K562 (cell line): Measurements from ENCODE around the gene NUMB. TPM values are rescaled to one million over a fixed set of nuclear protein-coding genes. Genes with fewer than 3 reads are reported as not detected.

ENCODE experiments used
- ATF6 ChIP-seq: sonication (generic); formaldehyde crosslinking; IDR thresholded peaks from 2 replicates; pipeline ENCODE4 v1.4.0; 2020; ENCODE audit warnings: mild to moderate bottlenecking, missing genetic modification reagents
- CEBPB ChIP-seq: fragments of 450-650 bp; IDR thresholded peaks from 2 replicates; pipeline ENCODE4 v1.6.1; 2016; ENCODE audit warnings: missing genetic modification characterization, missing compliant biosample characterization
- ETV5 ChIP-seq: sonication (generic); formaldehyde crosslinking; IDR thresholded peaks from 2 replicates; pipeline ENCODE4 v1.4.0; 2020; ENCODE audit warnings: low read depth, mild to moderate bottlenecking, missing genetic modification reagents
- FOXK1 ChIP-seq: sonication (generic); formaldehyde crosslinking; IDR thresholded peaks from 2 replicates; pipeline ENCODE4 v1.8.0; 2022; ENCODE audit warnings: missing genetic modification reagents, mild to moderate bottlenecking, borderline replicate concordance
- HDAC2 ChIP-seq: fragments of 450-650 bp; IDR thresholded peaks from 2 replicates; pipeline ENCODE4 v1.6.1; 2016; ENCODE audit warnings: mild to moderate bottlenecking
- MAFK ChIP-seq: IDR thresholded peaks from 2 replicates; pipeline ENCODE4 v1.6.1; 2011; ENCODE audit warnings: low read length, improper control_type of control experiment
- PBX2 ChIP-seq, 2 experiments: IDR thresholded peaks in 1 of 2; conservative IDR thresholded peaks in 1 of 2; 2 replicates each; pipeline ENCODE4 v1.6.1; 2016; ENCODE audit warnings: low read depth in 2 of 2, mild to moderate bottlenecking in 1 of 2, missing compliant biosample characterization in 1 of 2, missing genetic modification characterization in 1 of 2, moderate library complexity in 1 of 2
- PKNOX1 ChIP-seq: fragments of 450-650 bp; IDR thresholded peaks from 2 replicates; pipeline ENCODE4 v1.6.1; 2016
- PRDM10 ChIP-seq: fragments of 450-650 bp; IDR thresholded peaks from 2 replicates; pipeline ENCODE4 v1.6.1; 2018; ENCODE audit not compliant: partially characterized antibody
- RBM39 ChIP-seq: fragments of 200-400 bp; formaldehyde crosslinking; optimal IDR thresholded peaks from 2 replicates; pipeline ENCODE3; 2018; ENCODE audit warnings: low read depth, low read length
- TAF7 ChIP-seq: fragments of 450-650 bp; IDR thresholded peaks from 2 replicates; pipeline ENCODE4 v1.6.1; 2016; ENCODE audit warnings: missing genetic modification characterization, missing compliant biosample characterization
- ZBTB1 ChIP-seq: sonication (generic); formaldehyde crosslinking; IDR thresholded peaks from 2 replicates; pipeline ENCODE4 v1.8.1; 2023; ENCODE audit warnings: missing genetic modification reagents, low read depth, mild to moderate bottlenecking, borderline replicate concordance
- ZNF212 ChIP-seq: fragments of 450-650 bp; formaldehyde crosslinking; IDR thresholded peaks from 2 replicates; pipeline ENCODE4 v1.4.0; 2020; ENCODE audit warnings: mild to moderate bottlenecking
- ZNF316 ChIP-seq: fragments of 450-650 bp; IDR thresholded peaks from 2 replicates; pipeline ENCODE4 v1.6.1; 2016
- polyA plus RNA-seq, 8 experiments: library from polyadenylated mRNA; depleted of rRNA in 4 of 8; stranded (reverse) in 5 of 8; unstranded in 3 of 8; fragments of >200 nt; fragmentation: Nextera tagmentation in 2 of 8; fragmentation: Illumina TruSeq in 1 of 8; extraction: Ambion mirVana in 2 of 8; extraction: Trizol in 1 of 8; gene quantifications; 2 replicates each; pipeline versions ENCODE4 v1.2.1 to v1.2.3, GENCODE V29; 2011 to 2014; ENCODE audit warnings: inconsistent platforms in 1 of 8, missing spikeins in 1 of 8
- total RNA-seq, 7 experiments: library from RNA; depleted of rRNA in 6 of 7; stranded (reverse); fragments of >200 nt in 6 of 7; fragmentation: Illumina TruSeq in 2 of 7; extraction: Trizol in 2 of 7; gene quantifications; 2 replicates each; pipeline versions ENCODE4 v1.2.1 to v1.2.3, GENCODE V29; 2011 to 2021; ENCODE audit warnings: low replicate concordance in 1 of 7
- TF ChIP-seq, protein P1 (sequence below): fragments of 200-800 bp; sonication (Bioruptor generic); IDR thresholded peaks from 2 replicates; pipeline ENCODE4 v1.6.1; 2017; ENCODE audit warnings: missing genetic modification characterization, missing compliant biosample characterization

NUMB gene
- total and polyA plus RNA-seq, 9 of the 15 experiments (the other 6 are each of a cell fraction or from before 2014, with no cell fraction given): 13.5 to 54.0 (median 32.3) TPM

DNA sequence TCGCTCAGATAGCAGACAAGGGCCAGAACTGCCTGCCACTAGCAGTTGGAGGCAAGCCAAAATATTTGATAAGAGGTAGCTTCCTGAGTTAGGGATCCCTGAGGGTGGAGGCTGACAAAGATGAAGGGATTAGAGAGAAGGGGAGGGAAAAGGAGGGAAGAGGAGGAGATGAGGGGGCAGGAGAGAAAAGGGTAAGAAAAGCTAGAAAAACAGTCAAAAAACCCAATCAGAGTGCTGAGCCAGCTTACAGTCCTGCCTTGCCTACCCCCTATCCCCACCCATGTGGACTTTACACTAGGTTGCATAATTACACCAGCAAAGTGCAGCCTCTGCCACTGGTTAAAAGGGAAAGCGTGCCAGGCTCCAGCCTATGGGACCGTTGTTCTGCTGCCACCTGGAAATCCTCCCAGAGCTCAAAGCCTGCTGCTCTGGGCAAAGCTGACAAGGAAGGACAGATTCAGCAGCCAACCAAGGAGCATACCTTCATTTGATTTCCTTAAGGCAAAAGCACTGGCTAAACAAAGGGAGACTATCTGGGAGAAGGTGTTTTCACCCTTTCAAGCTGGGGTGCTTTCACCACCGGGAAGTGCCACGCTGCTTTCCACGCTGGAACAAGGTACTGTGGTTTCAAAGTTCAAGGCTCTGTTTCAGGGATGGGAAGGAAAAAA, 3.8 kb upstream of the NUMB start (continued):
- TF ChIP-seq PKNOX1 (peak; percentile 58), MAFK (no peak), ZNF212 (no peak), ETV5 (CRISPR knock-in tag) (no peak), CEBPB (peak; percentile 81), ATF6 (CRISPR knock-in tag) (no peak), ZBTB1 (CRISPR knock-in tag) (no peak), HDAC2 (no peak), FOXK1 (CRISPR knock-in tag) (no peak), PBX2 (CRISPR knock-in tag; IDR thresholded peaks at IDR 0.05; ENCODE audit: low read depth) (no peak), PBX2 (tag; conservative IDR thresholded peaks at IDR 0.05; ENCODE audit: low read depth) (0 out of 2 replicates have a peak, but pooled peaks have one; percentile 10), TAF7 (tag) (no peak), ZNF316 (peak; percentile 59), PRDM10 (peak; percentile 50), RBM39 (no peak)
- TF ChIP-seq, protein P1, sequence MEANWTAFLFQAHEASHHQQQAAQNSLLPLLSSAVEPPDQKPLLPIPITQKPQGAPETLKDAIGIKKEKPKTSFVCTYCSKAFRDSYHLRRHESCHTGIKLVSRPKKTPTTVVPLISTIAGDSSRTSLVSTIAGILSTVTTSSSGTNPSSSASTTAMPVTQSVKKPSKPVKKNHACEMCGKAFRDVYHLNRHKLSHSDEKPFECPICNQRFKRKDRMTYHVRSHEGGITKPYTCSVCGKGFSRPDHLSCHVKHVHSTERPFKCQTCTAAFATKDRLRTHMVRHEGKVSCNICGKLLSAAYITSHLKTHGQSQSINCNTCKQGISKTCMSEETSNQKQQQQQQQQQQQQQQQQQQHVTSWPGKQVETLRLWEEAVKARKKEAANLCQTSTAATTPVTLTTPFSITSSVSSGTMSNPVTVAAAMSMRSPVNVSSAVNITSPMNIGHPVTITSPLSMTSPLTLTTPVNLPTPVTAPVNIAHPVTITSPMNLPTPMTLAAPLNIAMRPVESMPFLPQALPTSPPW: peak; percentile 38; the same call in 1 of the 2 replicates
